Measurements from ENCODE around the gene NBPF4.
"Not testable (repeated sequence)": the region's sequence is repeated elsewhere in the genome, so short reads cannot be mapped to it uniquely, and the experiment has no call there.

Gene NBPF4

DNA sequence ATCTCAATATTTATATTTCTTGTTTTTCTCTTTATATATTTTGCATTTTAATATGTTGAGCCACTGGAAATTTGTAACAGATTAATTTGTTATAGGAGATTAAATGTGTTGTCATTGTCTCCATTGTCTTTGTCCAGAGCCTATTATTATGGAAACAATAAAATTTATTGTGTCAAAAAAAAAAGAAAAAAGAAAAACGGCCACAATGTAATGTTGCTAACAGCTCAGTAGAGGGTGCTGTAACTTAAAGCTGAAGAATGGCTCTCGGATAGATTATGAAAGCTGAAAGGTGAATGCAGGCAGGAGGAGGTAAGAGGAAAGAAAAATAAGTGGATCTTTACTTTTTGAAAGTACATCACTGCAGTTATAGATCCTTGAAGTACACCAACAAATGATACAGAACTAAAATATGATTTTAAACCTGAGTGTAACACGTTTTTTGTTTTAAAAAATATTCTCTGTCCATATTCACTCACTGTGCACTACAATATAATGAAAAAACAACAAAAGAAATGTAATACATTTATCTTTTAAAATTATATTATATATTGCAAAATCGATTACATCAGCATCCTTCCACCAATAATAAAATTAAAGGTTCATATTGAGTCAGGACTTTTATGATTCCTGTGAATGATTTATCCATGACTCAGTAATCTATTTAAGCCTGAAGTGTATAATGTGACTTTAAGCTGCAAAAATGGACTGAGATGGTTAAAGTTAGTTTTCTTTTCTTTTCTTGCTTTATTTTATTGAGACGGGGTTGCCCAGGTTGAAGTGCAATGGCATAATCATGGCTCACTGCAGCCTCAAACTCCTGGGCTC lies 29.0 kb downstream of the NBPF4 start:
- DNase-seq (ENCODE audit: low read depth); H3K4me3 ChIP-seq (ENCODE audit: low read length): not testable (repeated sequence)
- TF ChIP-seq, protein P1, sequence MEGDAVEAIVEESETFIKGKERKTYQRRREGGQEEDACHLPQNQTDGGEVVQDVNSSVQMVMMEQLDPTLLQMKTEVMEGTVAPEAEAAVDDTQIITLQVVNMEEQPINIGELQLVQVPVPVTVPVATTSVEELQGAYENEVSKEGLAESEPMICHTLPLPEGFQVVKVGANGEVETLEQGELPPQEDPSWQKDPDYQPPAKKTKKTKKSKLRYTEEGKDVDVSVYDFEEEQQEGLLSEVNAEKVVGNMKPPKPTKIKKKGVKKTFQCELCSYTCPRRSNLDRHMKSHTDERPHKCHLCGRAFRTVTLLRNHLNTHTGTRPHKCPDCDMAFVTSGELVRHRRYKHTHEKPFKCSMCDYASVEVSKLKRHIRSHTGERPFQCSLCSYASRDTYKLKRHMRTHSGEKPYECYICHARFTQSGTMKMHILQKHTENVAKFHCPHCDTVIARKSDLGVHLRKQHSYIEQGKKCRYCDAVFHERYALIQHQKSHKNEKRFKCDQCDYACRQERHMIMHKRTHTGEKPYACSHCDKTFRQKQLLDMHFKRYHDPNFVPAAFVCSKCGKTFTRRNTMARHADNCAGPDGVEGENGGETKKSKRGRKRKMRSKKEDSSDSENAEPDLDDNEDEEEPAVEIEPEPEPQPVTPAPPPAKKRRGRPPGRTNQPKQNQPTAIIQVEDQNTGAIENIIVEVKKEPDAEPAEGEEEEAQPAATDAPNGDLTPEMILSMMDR (conservative IDR thresholded peaks at IDR 0.05; ENCODE audit: low read depth, low read length), result peak; percentile 48

GRCh38 chr1:108211014-108211413 lies 32.9 kb downstream of the NBPF4 start:
- DNase-seq (ENCODE audit: low read depth), result no peak
- no peak overlapping the region for H3K4me3 ChIP-seq (ENCODE audit: low read length)
- TF ChIP-seq, protein P1 (conservative IDR thresholded peaks at IDR 0.05; ENCODE audit: low read depth, low read length), result no peak

DNA sequence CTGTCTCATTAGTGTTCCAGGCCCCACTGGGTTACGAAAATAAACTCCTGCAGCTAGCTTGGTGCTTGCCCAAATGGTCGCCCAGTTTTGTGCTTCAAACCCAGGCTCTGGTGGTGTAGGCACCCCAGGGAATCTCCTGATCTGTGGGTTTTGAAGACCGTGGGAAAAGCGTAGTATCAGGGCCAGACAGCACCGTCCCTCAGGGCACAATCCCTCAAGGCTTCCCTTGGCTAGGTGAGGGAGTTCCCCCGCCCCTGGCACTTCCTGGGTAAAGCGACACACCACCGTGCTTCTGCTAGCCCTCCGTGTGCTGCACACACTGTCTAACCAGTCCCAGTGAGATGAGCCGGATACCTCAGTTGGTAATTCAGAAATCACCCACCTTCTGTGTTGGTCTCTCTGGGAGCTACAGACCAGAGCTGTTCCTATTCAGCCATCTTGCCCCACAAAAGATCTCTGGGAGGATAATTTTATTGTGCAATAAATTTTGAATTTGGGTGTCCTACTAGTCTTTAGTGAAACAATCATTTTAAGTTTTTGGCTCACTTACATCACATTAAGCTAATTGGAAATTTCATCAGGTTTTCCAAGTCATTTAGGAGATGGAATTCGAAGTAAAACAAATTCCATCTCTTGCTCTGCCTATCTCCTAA lies 34.3 kb downstream of the NBPF4 start:
- H3K4me3 ChIP-seq (ENCODE audit: low read length), result no peak overlapping the region
- TF ChIP-seq, protein P1 (conservative IDR thresholded peaks at IDR 0.05; ENCODE audit: low read depth, low read length), result no peak
- DNase-seq (ENCODE audit: low read depth), result no peak

DNA sequence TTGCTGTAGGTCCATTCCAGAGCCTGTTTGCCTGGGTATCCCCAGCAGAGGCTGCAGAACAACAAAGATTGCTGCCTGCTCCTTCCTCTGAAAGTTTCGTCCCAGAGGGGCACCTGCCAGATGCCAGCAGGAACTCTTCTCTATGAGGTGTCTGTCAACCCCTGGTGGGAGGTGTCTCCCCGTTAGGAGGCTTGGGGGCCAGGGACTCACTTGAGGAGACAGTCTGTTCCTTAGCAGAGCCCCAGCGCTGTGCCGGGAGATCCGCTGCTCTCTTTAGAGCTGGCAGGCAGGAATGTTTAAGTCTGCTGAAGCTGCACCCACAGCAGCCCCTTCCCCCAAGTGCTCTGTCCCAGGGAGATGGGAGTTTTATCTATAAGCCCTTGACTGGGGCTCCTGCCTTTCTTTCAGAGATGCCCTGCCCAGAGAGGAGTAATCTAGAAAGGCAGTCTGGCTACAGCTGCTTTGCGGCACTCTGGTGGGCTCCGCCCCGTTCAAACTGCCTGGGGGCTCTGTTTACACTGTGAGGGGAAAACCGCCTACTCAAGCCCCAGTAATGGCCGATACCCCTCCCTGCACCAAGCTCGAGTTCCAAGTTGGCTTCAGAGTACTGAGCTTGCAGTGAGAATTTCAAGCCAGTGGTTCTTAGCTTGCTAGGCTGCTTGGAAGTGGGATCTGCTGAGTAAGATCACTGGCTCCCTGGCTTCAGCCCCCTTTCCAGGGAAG lies 35.0 kb downstream of the NBPF4 start:
- no peak for DNase-seq (ENCODE audit: low read depth)
- TF ChIP-seq, protein P1 (conservative IDR thresholded peaks at IDR 0.05; ENCODE audit: low read depth, low read length), result no peak
- H3K4me3 ChIP-seq (ENCODE audit: low read length), result no peak overlapping the region

GRCh38 chr1:108203582-108203981 lies 40.3 kb downstream of the NBPF4 start:
- not testable (repeated sequence) for H3K4me3 ChIP-seq (ENCODE audit: low read length); DNase-seq (ENCODE audit: low read depth)

DNA sequence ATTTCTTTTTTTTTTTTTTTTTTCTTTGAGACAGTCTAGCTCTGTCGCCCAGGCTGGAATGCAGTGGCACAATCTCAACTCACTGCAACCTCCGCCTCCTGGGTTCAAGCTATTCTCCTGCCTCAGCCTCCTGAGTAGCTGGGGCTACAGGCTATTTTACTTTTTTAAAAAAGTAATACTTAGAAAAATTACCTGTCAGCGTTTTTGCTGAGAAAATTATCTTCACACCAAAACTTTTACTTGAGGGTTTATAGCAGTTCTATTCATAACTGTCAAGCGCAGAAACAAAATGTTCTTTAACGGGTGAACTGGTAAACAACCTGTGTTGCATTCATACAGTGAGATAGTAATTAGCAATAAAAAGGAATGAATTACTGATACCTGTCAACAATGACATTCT lies 42.2 kb downstream of the NBPF4 start:
- H3K4me3 ChIP-seq (ENCODE audit: low read length), result no peak overlapping the region
- DNase-seq (ENCODE audit: low read depth), result no peak
- TF ChIP-seq, protein P1 (conservative IDR thresholded peaks at IDR 0.05; ENCODE audit: low read depth, low read length), result no peak

- TF ChIP-seq, protein P1 (conservative IDR thresholded peaks at IDR 0.05; ENCODE audit: low read depth, low read length), result peak; percentile 47
- H3K4me3 ChIP-seq (ENCODE audit: low read length), result peak overlapping the region; percentile 81
- peak; percentile 78 for DNase-seq (ENCODE audit: low read depth)
Observed at GRCh38 chr1:108200687-108201051, 43.2 kb downstream of the NBPF4 start.
